Tongue (tissue), 2 donors: Measurements from ENCODE around the gene ZKSCAN3. TPM values are rescaled to one million over a fixed set of nuclear protein-coding genes. Genes with fewer than 3 reads are reported as not detected.
"Not testable (repeated sequence)": the region's sequence is repeated elsewhere in the genome, so short reads cannot be mapped to it uniquely, and the experiment has no call there.

ENCODE experiments used
- DNase-seq: peaks from one replicate; pipeline ENCODE4 v3.0.0-alpha.2; 2015
- total RNA-seq: library from RNA; depleted of rRNA; stranded (reverse); fragments of >200 nt; gene quantifications from one replicate; pipeline ENCODE4 v1.2.3, GENCODE V29; 2014

ZKSCAN3 gene
- total RNA-seq, 1 donor from 2014 or later = 9.8 TPM

GRCh38 chr6:28343898-28344677, 5.7 kb upstream of the ZKSCAN3 start:
- no peak for DNase-seq

GRCh38 chr6:28345201-28345600, 4.5 kb upstream of the ZKSCAN3 start:
- DNase-seq = no peak

- no peak for DNase-seq
These were observed 2.6 kb upstream of the ZKSCAN3 start for GRCh38 chr6:28347119-28347518.

GRCh38 chr6:28349344-28349891, 329 bp upstream of the ZKSCAN3 start:
- DNase-seq = no peak

GRCh38 chr6:28351087-28351486, 1.3 kb downstream of the ZKSCAN3 start:
- DNase-seq = no peak

- no peak for DNase-seq
These were observed 1.8 kb downstream of the ZKSCAN3 start for GRCh38 chr6:28351493-28351925.

GRCh38 chr6:28353356-28353755, 3.6 kb downstream of the ZKSCAN3 start:
- no peak for DNase-seq

GRCh38 chr6:28353981-28354676, 4.4 kb downstream of the ZKSCAN3 start:
- DNase-seq = no peak

- DNase-seq = no peak
These were observed 5.2 kb downstream of the ZKSCAN3 start for GRCh38 chr6:28354688-28355554.

GRCh38 chr6:28355743-28356665, 6.3 kb downstream of the ZKSCAN3 start:
- peak; percentile 93 for DNase-seq

- no peak for DNase-seq
These were observed 6.9 kb downstream of the ZKSCAN3 start for GRCh38 chr6:28356666-28357020.

GRCh38 chr6:28357036-28357435, 7.3 kb downstream of the ZKSCAN3 start:
- no peak for DNase-seq

- DNase-seq = not testable (repeated sequence)
These were observed 9.8 kb downstream of the ZKSCAN3 start for GRCh38 chr6:28359562-28359961.

GRCh38 chr6:28360961-28361360, 11.2 kb downstream of the ZKSCAN3 start:
- no peak for DNase-seq

- DNase-seq = not testable (repeated sequence)
These were observed 15.8 kb downstream of the ZKSCAN3 start for GRCh38 chr6:28365590-28365989.

GRCh38 chr6:28368522-28368921, 18.8 kb downstream of the ZKSCAN3 start:
- no peak for DNase-seq

- no peak for DNase-seq
These were observed 19.7 kb downstream of the ZKSCAN3 start for GRCh38 chr6:28369463-28369862.

GRCh38 chr6:28370440-28370839, 20.7 kb downstream of the ZKSCAN3 start:
- DNase-seq = no peak

GRCh38 chr6:28371280-28371679, 21.5 kb downstream of the ZKSCAN3 start:
- no peak for DNase-seq

GRCh38 chr6:28371706-28372451, 22.1 kb downstream of the ZKSCAN3 start:
- DNase-seq = no peak

- no peak for DNase-seq
These were observed 24.2 kb downstream of the ZKSCAN3 start for GRCh38 chr6:28373925-28374324.
